Keratinocyte (primary cell): ENCODE results near the gene ZNF490. TPM values are rescaled to one million over a fixed set of nuclear protein-coding genes. Genes with fewer than 3 reads are reported as not detected.

ENCODE experiments used
- DNase-seq: peaks from one replicate; pipeline ENCODE4 v3.0.0-alpha.2; 2011; ENCODE audit warnings: low read depth, missing footprints, low spot score
- FAIRE-seq: peaks from 2 replicates; lab custom pipeline; 2011; peaks lifted over from hg19 to GRCh38; lab: Jason Lieb, UNC
- H2AFZ ChIP-seq: 2 replicates; pipeline ENCODE4 v1.6.0; 2012; ENCODE audit warnings: low read length, control low read depth, inconsistent platforms; ENCODE audit not compliant: control insufficient read depth
- H3K27ac ChIP-seq: 2 replicates; pipeline ENCODE4 v1.5.1; 2011; ENCODE audit warnings: low read length; ENCODE audit not compliant: control insufficient read depth, insufficient read depth
- H3K27me3 ChIP-seq: 3 replicates; pipeline ENCODE4 v1.6.0; 2011; ENCODE audit warnings: low read length; ENCODE audit not compliant: control insufficient read depth, insufficient read depth; ENCODE audit errors: extremely low read depth
- H3K36me3 ChIP-seq, 2 experiments: 2 replicates in 1 of 2; 3 replicates in 1 of 2; pipeline ENCODE4 v1.5.1; 2011; ENCODE audit warnings: low read length in 2 of 2, mild to moderate bottlenecking in 1 of 2; ENCODE audit not compliant: control insufficient read depth in 2 of 2, insufficient read depth in 2 of 2; ENCODE audit errors: extremely low read depth in 1 of 2
- H3K4me1 ChIP-seq: 3 replicates; pipeline ENCODE4 v1.5.1; 2011; ENCODE audit warnings: low read length; ENCODE audit not compliant: control insufficient read depth, insufficient read depth; ENCODE audit errors: extremely low read depth
- H3K4me2 ChIP-seq: 3 replicates; pipeline ENCODE4 v1.6.0; 2011; ENCODE audit warnings: low read depth, low read length; ENCODE audit not compliant: control insufficient read depth, insufficient read depth; ENCODE audit errors: extremely low read depth
- H3K4me3 ChIP-seq, 3 experiments: fragments of 200-600 bp in 1 of 3; sonication (generic) in 1 of 3; 2 replicates in 2 of 3; 3 replicates in 1 of 3; pipeline ENCODE4 v1.5.1; 2011 to 2016; ENCODE audit warnings: low read length in 3 of 3, mild to moderate bottlenecking in 3 of 3, control low read depth in 2 of 3, inconsistent platforms in 1 of 3, low read depth in 1 of 3, mixed read lengths in 1 of 3, mixed run types in 1 of 3, moderate library complexity in 1 of 3; ENCODE audit not compliant: control insufficient read depth in 2 of 3, insufficient read depth in 2 of 3; ENCODE audit errors: extremely low read depth in 1 of 3
- H3K79me2 ChIP-seq: 2 replicates; pipeline ENCODE4 v1.6.0; 2012; ENCODE audit warnings: low read length; ENCODE audit not compliant: control insufficient read depth, insufficient read depth
- H3K9ac ChIP-seq: 3 replicates; pipeline ENCODE4 v1.6.0; 2011; ENCODE audit warnings: low read length; ENCODE audit not compliant: control insufficient read depth, insufficient read depth; ENCODE audit errors: extremely low read depth
- H3K9me1 ChIP-seq: 3 replicates; pipeline ENCODE4 v1.6.0; 2011; ENCODE audit warnings: low read length; ENCODE audit not compliant: control insufficient read depth, insufficient read depth; ENCODE audit errors: extremely low read depth
- H3K9me3 ChIP-seq: 2 replicates; pipeline ENCODE4 v1.5.1; 2012; ENCODE audit warnings: low read depth, low read length; ENCODE audit not compliant: control insufficient read depth
- H4K20me1 ChIP-seq: 3 replicates; pipeline ENCODE4 v1.6.0; 2011; ENCODE audit warnings: low read length; ENCODE audit not compliant: control insufficient read depth, insufficient read depth; ENCODE audit errors: extremely low read depth
- CTCF ChIP-seq, 3 experiments: IDR thresholded peaks in 1 of 3; conservative IDR thresholded peaks in 1 of 3; optimal IDR thresholded peaks in 1 of 3; 2 replicates in 2 of 3; 3 replicates in 1 of 3; pipeline versions ENCODE3 to v1.5.1; 2011; ENCODE audit warnings: low read length in 3 of 3, mild to moderate bottlenecking in 3 of 3, moderate library complexity in 2 of 3, control low read depth in 1 of 3, inconsistent platforms in 1 of 3; ENCODE audit not compliant: insufficient read depth in 2 of 3; ENCODE audit errors: extremely low read depth in 1 of 3
- EZH2 ChIP-seq: IDR thresholded peaks from one replicate; pipeline ENCODE4 v1.6.1; 2012; ENCODE audit warnings: inconsistent platforms, mild to moderate bottlenecking, low read length, moderate library complexity
- dilution Hi-C: fragments of 300-500 bp; cut with MboI; formaldehyde crosslinking; loops from one replicate; pipeline ENCODE4 v1.7.0; 2020; ENCODE audit warnings: low sequenced_read_pairs; ENCODE audit not compliant: extremely low pct_ligation_motif_present
- polyA plus RNA-seq, 5 experiments: library from polyadenylated mRNA; depleted of rRNA in 3 of 5; stranded (reverse) in 3 of 5; stranded (forward) in 1 of 5; unstranded in 1 of 5; fragments of >200 nt; gene quantifications; 1 replicate in 1 of 5; 2 replicates in 3 of 5; 3 replicates in 1 of 5; pipeline versions ENCODE4 v1.2.1 to v1.2.3, GENCODE V29; 2011 to 2012; ENCODE audit warnings: missing spikeins in 2 of 5, low read depth in 1 of 5, low replicate concordance in 1 of 5

Gene ZNF490
- polyA plus RNA-seq, 1 donor (not counting 4 experiments of a cell fraction or from before 2014, with no cell fraction given) = 3.2 TPM

GRCh38 chr19:12555456-12555930 lies 55.1 kb downstream of the ZNF490 start:
- no peaks in the 10 kb centered on the region for H3K9me3 ChIP-seq
- H4K20me1 ChIP-seq = no peaks in the 10 kb centered on the region
- no peaks in the 10 kb centered on the region for H3K79me2 ChIP-seq
- FAIRE-seq (no peak), DNase-seq (no peak)
- H3K9me1 ChIP-seq = no peaks in the 10 kb centered on the region
- TF ChIP-seq EZH2 (no peak), CTCF (optimal IDR thresholded peaks at IDR 0.05 in 1 of 3, IDR thresholded peaks at IDR 0.05 in 1 of 3, conservative IDR thresholded peaks at IDR 0.05 in 1 of 3; ENCODE audit: extremely low read depth in 1 of 3, insufficient read depth in 2 of 3, low read length in 3 of 3) (no peak)
- H3K4me1 ChIP-seq = peaks cover 5% of the 10 kb centered on the region
- no peak overlapping the region for H3K27ac ChIP-seq
- H3K4me3 ChIP-seq = no peak overlapping the region
- no peak overlapping the region for H3K9ac ChIP-seq
- no peak overlapping the region for H3K4me2 ChIP-seq
- H3K36me3 ChIP-seq = no peaks in the 10 kb centered on the region
- H3K27me3 ChIP-seq = no peaks in the 10 kb centered on the region
- dilution Hi-C loops = no loop called here
- no peak overlapping the region for H2AFZ ChIP-seq

DNA sequence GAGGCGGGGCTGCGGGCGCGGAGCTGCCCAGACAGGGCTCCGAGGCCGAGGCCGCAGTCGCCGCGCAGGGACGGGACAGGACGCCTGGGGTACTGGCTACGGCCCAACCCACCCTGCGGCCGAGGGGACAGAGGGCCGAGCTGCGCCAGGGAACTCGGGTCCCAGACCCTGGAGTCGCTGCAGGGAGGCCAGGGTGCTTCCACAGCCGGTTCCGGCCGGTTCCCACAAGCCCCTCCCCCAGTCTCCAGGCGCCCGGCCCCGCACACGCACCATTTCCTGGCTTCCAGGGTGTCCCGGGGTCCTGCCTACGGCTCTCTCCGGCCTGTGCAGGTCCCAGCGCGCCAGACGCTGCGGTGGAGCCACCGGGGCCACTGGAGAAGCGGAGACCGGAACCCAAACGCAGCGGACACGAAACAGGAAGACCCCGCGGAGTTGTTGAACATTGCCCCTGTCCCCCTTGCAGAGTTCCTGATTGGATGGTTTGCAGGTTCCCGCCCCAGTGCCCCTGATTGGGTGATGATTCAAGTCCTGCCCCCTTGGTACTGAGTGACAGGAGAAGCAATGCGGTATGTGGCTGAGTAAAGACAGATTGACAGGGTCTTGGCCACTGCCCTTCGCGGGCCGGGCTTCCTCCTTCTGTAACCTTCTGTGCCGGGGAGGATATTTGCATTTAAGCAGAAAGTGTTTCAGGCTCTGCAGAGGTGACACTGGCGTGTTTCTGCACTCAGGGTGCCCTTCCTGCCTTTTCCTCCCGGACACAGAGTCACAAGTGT lies 59.4 kb downstream of the ZNF490 start, which contains the start of gene ZNF564:
Gene ZNF564 (minus strand): TSS at position 423 of the 773 bp plus-strand sequence. CDS start 150 bp downstream, at position 273.
- peak within 1 kb of the TSS; percentile 95 for H3K4me2 ChIP-seq
- DNase-seq (peak; percentile 94), FAIRE-seq (peak; percentile 94)
- H3K27me3 ChIP-seq = no peaks in the 10 kb centered on the region
- peak within 1 kb of the TSS; percentile 99 for H2AFZ ChIP-seq
- H3K9ac ChIP-seq = peak within 1 kb of the TSS; percentile 93
- H3K4me3 ChIP-seq = peak within 1 kb of the TSS; percentile 61 to 96 (median 94)
- H3K4me1 ChIP-seq = peaks cover 5% of the 10 kb centered on the region
- H3K9me1 ChIP-seq = no peaks in the 10 kb centered on the region
- peaks cover 29% of the 10 kb centered on the region for H3K79me2 ChIP-seq
- H3K9me3 ChIP-seq = no peaks in the 10 kb centered on the region
- TF ChIP-seq EZH2 (no peak), CTCF (optimal IDR thresholded peaks at IDR 0.05 in 1 of 3, IDR thresholded peaks at IDR 0.05 in 1 of 3, conservative IDR thresholded peaks at IDR 0.05 in 1 of 3; ENCODE audit: extremely low read depth in 1 of 3, insufficient read depth in 2 of 3, low read length in 3 of 3) (no peak)
- peak within 1 kb of the TSS; percentile 86 for H3K27ac ChIP-seq
- peaks cover 0 to 7% of the 10 kb centered on the region in 2 experiments for H3K36me3 ChIP-seq
- no peaks in the 10 kb centered on the region for H4K20me1 ChIP-seq
- dilution Hi-C loops = no loop called here
